Thyroid gland (tissue), 4 donors: ENCODE data around the gene TMEM120B.
"Not testable (repeated sequence)": the region's sequence is repeated elsewhere in the genome, so short reads cannot be mapped to it uniquely, and the experiment has no call there.

ENCODE experiments used
- POLR2A ChIP-seq, 2 donors: fragments of 450-650 bp; IDR thresholded peaks; one replicate each; pipeline ENCODE4 v1.6.1; 2017; ENCODE audit warnings: antibody characterized with exemption in 2 of 2, mild to moderate bottlenecking in 2 of 2, moderate library complexity in 1 of 2
- TF ChIP-seq, protein P1 (sequence below), 6 experiments: fragments of 200-600 bp in 3 of 6; fragments of 450-650 bp in 3 of 6; sonication (generic) in 3 of 6; IDR thresholded peaks; one replicate each; pipeline ENCODE4 v1.5.1; 2016 to 2019; ENCODE audit warnings: antibody characterized with exemption in 6 of 6, mild to moderate bottlenecking in 2 of 6, inconsistent platforms in 1 of 6, moderate library complexity in 1 of 6

DNA sequence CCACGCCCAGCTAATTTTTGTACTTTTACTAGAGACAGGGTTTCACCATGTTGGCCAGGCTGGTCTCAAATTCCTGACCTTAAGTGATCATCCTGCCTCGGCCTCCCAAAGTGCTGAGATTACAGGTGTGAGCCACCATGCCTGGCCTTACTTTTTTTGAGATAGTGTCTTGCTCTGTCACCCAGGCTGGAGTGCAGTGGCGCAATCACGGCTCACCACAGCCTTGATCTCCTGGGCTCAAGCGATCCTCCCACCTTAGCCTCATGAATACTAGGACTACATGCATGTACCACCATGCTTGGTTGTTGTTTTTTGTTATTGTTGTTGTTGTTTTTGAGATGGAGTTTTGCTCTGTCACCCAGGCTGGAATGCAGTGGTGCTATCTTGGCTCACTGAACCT lies 33.0 kb downstream of the TMEM120B start:
- TF ChIP-seq, protein P1, sequence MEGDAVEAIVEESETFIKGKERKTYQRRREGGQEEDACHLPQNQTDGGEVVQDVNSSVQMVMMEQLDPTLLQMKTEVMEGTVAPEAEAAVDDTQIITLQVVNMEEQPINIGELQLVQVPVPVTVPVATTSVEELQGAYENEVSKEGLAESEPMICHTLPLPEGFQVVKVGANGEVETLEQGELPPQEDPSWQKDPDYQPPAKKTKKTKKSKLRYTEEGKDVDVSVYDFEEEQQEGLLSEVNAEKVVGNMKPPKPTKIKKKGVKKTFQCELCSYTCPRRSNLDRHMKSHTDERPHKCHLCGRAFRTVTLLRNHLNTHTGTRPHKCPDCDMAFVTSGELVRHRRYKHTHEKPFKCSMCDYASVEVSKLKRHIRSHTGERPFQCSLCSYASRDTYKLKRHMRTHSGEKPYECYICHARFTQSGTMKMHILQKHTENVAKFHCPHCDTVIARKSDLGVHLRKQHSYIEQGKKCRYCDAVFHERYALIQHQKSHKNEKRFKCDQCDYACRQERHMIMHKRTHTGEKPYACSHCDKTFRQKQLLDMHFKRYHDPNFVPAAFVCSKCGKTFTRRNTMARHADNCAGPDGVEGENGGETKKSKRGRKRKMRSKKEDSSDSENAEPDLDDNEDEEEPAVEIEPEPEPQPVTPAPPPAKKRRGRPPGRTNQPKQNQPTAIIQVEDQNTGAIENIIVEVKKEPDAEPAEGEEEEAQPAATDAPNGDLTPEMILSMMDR (IDR thresholded peaks at IDR 0.05), result not testable (repeated sequence)
- not testable (repeated sequence) for TF ChIP-seq POLR2A (IDR thresholded peaks at IDR 0.05)
